Dendritic cell treated with granulocyte-macrophage colony-stimulating factor and Interleukin-4, amounts not matched to agents 40 ng/mL and 50 ng/mL, for 4 days (primary cell): ENCODE results near the gene APC2.

Experiments
- H3K27ac Mint-ChIP-seq: one replicate; pipeline ENCODE4 v1.8.0; 2022; ENCODE audit warnings: mild to moderate bottlenecking, mixed read lengths
- H3K27me3 Mint-ChIP-seq: one replicate; pipeline ENCODE4 v1.8.0; 2022; ENCODE audit warnings: mild to moderate bottlenecking, mixed read lengths
- H3K36me3 Mint-ChIP-seq: one replicate; pipeline ENCODE4 v1.8.0; 2022; ENCODE audit warnings: low read depth, mixed read lengths
- H3K4me1 Mint-ChIP-seq: one replicate; pipeline ENCODE4 v1.8.0; 2022; ENCODE audit warnings: low read depth, mixed read lengths
- H3K4me3 Mint-ChIP-seq: one replicate; pipeline ENCODE4 v1.8.0; 2022; ENCODE audit warnings: mild to moderate bottlenecking, moderate library complexity, mixed read lengths
- H3K9me3 Mint-ChIP-seq: one replicate; pipeline ENCODE4 v1.8.0; 2022; ENCODE audit warnings: mixed read lengths
- intact Hi-C: fragments of 100-400 bp; cut with micrococcal nuclease; formaldehyde crosslinking; loops from one replicate; pipeline ENCODE4 v1.15.0; 2022

The APC2 gene

GRCh38 chr19:1467490-1468273 lies 17.8 kb downstream of the APC2 start:
- intact Hi-C loops, result no loop called here
- H3K4me1 Mint-ChIP-seq, result peaks cover 25% of the 10 kb centered on the region
- H3K27me3 Mint-ChIP-seq, result peaks cover 61% of the 10 kb centered on the region
- H3K9me3 Mint-ChIP-seq, result no peaks in the 10 kb centered on the region
- no peak overlapping the region for H3K4me3 Mint-ChIP-seq
- H3K27ac Mint-ChIP-seq, result no peak overlapping the region
- H3K36me3 Mint-ChIP-seq, result no peaks in the 10 kb centered on the region

- Mint-ChIP-seq H3K27ac (no peak overlapping the region), H3K36me3 (peaks cover 3% of the 10 kb centered on the region), H3K4me3 (no peak overlapping the region), H3K27me3 (peaks cover 67% of the 10 kb centered on the region), H3K9me3 (no peaks in the 10 kb centered on the region), H3K4me1 (peaks cover 31% of the 10 kb centered on the region)
- intact Hi-C loops, result no loop called here
Measured at GRCh38 chr19:1468274-1468820, 18.4 kb downstream of the APC2 start.

DNA sequence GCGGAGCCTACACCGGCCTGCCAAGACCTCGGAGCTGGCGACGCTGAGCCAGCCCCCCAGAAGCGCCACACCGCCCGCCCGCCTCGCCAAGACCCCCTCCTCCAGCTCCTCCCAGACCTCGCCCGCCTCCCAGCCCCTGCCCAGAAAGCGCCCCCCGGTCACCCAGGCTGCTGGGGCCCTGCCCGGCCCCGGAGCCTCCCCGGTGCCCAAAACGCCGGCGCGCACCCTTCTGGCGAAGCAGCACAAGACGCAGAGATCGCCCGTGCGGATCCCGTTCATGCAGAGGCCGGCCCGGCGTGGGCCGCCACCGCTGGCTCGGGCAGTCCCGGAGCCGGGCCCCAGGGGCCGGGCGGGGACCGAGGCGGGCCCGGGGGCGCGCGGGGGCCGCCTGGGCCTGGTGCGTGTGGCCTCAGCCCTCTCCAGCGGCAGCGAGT lies 18.9 kb downstream of the APC2 start:
- peaks cover 35% of the 10 kb centered on the region for H3K4me1 Mint-ChIP-seq
- H3K27ac Mint-ChIP-seq, result no peak overlapping the region
- H3K36me3 Mint-ChIP-seq, result peaks cover 8% of the 10 kb centered on the region
- H3K4me3 Mint-ChIP-seq, result no peak overlapping the region
- H3K9me3 Mint-ChIP-seq, result no peaks in the 10 kb centered on the region
- peaks cover 71% of the 10 kb centered on the region for H3K27me3 Mint-ChIP-seq
- intact Hi-C loops, result no loop called here

- Mint-ChIP-seq H3K36me3 (peaks cover 14% of the 10 kb centered on the region), H3K27ac (peak overlapping the region; percentile 44), H3K9me3 (no peaks in the 10 kb centered on the region), H3K27me3 (peaks cover 75% of the 10 kb centered on the region), H3K4me3 (peak overlapping the region; percentile 75), H3K4me1 (peaks cover 35% of the 10 kb centered on the region)
- intact Hi-C loops, result loop anchor here (5.0 kb wide), 1 partner anchor 43 kb away; the partner anchor contains the start of gene ADAMTSL5
Measured at GRCh38 chr19:1469255-1470054, 19.5 kb downstream of the APC2 start.

- peaks cover 35% of the 10 kb centered on the region for H3K4me1 Mint-ChIP-seq
- peak overlapping the region; percentile 75 for H3K4me3 Mint-ChIP-seq
- intact Hi-C loops, result loop anchor here (5.0 kb wide), 1 partner anchor 42 kb away; the partner anchor contains the start of gene ADAMTSL5
- H3K27me3 Mint-ChIP-seq, result peaks cover 74% of the 10 kb centered on the region
- peaks cover 19% of the 10 kb centered on the region for H3K36me3 Mint-ChIP-seq
- H3K27ac Mint-ChIP-seq, result peak overlapping the region; percentile 44
- no peaks in the 10 kb centered on the region for H3K9me3 Mint-ChIP-seq
Measured at GRCh38 chr19:1470055-1470304, 20.1 kb downstream of the APC2 start.

DNA sequence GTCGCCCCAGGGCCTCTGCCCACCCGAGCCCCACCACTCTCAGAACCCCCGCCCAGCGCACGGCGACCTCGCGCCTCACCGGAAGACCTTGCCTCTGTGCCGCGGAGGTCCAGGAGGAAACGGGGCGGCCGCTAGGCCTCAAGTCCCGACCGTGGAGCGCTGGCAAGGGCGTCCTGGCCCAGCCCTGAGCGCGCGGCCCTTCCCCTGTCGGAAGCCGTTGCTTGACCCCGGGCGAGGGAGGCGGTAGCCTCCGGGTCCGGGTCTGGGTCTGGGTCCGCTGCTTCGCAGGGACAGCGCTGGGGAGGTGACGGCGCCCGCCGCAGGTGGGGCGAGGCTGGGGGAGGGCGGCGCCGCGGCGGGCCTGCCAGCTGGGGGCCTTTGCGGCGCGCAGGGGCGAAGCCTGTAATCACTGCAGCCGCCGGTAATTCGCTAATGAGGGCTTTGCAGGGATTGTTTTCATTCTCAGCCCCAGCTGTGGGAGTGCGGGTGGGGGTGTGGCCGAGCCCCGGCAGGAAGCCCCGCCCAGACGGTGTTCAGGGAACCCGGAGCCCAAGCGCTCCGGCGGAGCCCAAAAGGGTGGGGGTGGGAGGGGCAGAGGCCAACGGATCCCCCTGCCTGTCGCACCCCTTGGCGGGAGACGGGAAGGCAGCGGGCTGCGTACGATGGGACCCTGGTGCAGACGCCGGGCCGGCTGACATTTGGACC lies 20.5 kb downstream of the APC2 start:
- Mint-ChIP-seq H3K36me3 (peaks cover 24% of the 10 kb centered on the region), H3K27ac (peak overlapping the region; percentile 44), H3K9me3 (no peaks in the 10 kb centered on the region), H3K4me1 (peaks cover 35% of the 10 kb centered on the region), H3K4me3 (peak overlapping the region; percentile 75), H3K27me3 (peaks cover 75% of the 10 kb centered on the region)
- intact Hi-C loops, result loop anchor here (5.0 kb wide), 1 partner anchor 42 kb away; the partner anchor contains the start of gene ADAMTSL5

DNA sequence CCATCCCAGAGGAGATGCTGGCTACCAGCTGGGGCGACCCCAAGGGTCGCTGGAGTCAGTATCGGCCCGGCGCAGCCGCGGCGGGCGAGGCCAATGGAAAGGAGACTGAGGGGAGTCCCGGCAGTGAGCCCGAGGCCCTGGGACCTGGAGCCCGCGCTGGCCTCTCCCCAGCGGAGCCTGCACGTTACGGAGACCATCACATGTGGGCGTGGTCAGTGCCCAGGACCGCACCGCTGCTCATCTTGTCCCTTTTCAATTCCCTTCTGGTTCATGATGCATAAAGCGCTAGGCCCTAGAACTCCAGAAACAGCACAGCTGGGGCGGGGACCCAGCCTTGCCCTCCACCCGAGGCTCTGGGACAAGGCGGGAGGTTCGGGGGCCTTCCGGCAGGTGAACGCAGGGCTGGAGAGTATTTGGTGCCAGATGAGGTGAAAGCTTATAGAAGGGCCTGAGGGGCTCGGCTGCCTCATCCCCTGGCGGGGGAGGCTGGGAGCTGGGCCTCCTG lies 21.1 kb downstream of the APC2 start:
- Mint-ChIP-seq H3K27me3 (peaks cover 72% of the 10 kb centered on the region), H3K4me1 (peaks cover 35% of the 10 kb centered on the region), H3K4me3 (peak overlapping the region; percentile 75), H3K9me3 (no peaks in the 10 kb centered on the region), H3K36me3 (peaks cover 30% of the 10 kb centered on the region), H3K27ac (no peak overlapping the region)
- intact Hi-C loops, result loop anchor here (5.0 kb wide), 1 partner anchor 41 kb away; the partner anchor contains the start of gene ADAMTSL5

DNA sequence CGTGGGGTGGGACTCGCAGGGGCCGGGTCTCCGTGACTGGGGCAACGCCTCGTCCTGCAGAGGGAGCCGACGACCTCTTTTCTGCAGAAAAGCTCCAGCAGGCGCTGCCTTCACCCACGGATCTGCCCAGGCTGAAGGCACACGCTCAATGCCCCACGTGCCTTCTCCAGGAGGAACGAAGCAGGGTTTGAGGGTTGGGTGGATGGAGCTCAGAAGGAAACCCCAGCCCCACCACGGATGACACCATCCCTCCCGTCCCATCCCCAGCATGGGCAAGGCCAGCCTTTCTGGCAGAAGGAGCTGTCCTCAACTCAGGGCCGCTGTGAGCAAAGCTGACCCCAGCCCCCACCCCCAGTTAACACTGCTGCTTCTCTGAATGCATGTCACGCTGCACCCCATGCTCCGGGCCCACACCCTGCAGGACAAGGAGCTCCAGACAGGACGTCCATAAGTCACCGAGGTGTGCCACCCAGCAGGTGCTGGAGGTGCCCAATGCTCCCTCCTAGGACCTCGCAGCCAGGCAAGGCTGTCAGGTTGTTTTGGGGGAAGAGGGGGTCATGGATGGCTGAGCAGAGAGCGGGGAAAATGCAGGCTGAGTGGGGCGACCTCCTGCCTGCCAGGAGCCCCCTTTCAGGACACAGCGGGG lies 21.7 kb downstream of the APC2 start:
- H3K27me3 Mint-ChIP-seq, result peaks cover 68% of the 10 kb centered on the region
- H3K27ac Mint-ChIP-seq, result no peak overlapping the region
- H3K4me1 Mint-ChIP-seq, result peaks cover 35% of the 10 kb centered on the region
- H3K9me3 Mint-ChIP-seq, result no peaks in the 10 kb centered on the region
- H3K36me3 Mint-ChIP-seq, result peaks cover 36% of the 10 kb centered on the region
- intact Hi-C loops, result loop anchor here (5.0 kb wide), 1 partner anchor 41 kb away; the partner anchor contains the start of gene ADAMTSL5
- H3K4me3 Mint-ChIP-seq, result peak overlapping the region; percentile 75

GRCh38 chr19:1472231-1473084 lies 22.5 kb downstream of the APC2 start:
- intact Hi-C loops, result loop anchor here (5.0 kb wide), 1 partner anchor 40 kb away; the partner anchor contains the start of gene ADAMTSL5
- H3K9me3 Mint-ChIP-seq, result no peaks in the 10 kb centered on the region
- H3K36me3 Mint-ChIP-seq, result peaks cover 44% of the 10 kb centered on the region
- H3K4me3 Mint-ChIP-seq, result no peak overlapping the region
- H3K27ac Mint-ChIP-seq, result no peak overlapping the region
- H3K4me1 Mint-ChIP-seq, result peaks cover 41% of the 10 kb centered on the region
- peaks cover 63% of the 10 kb centered on the region for H3K27me3 Mint-ChIP-seq

DNA sequence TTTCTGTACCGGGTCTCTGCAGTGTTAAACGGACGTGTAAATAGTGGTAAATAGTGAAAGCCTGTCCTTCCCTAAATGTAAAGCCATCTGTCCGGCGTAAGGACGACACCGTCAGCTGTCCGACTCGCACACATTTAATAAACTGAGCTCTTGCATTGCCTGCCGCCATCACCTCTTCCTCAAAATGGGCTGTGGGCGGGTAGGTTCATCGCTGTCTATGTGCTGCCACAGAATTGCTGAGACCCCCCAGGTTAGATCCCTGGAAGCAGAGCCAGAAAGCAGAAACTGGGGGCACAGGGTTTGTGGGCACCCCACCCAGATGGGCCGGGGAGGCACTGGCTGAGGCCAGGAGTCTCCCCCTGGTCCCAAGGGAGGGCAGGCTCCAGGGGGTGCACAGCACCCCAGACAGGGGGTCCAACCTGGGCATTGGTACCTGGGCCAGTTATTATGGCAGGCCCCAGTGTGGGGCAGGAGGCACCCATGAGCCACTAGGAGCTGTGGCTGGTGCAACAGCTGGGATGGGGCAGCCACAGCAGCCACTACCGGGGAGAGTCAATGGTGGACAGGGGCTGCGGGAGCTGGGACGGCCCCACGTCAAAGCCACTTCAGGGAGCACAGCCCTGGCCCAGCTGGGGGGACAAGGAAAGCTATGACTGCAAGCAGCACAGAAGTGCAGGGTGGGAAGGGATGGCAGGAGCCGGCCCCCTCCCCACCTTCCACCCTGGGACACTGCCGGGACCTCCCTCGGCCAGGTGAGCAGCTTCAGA lies 23.3 kb downstream of the APC2 start:
- Mint-ChIP-seq H3K27me3 (peaks cover 60% of the 10 kb centered on the region), H3K9me3 (no peaks in the 10 kb centered on the region), H3K27ac (no peak overlapping the region), H3K4me3 (no peak overlapping the region), H3K4me1 (peaks cover 42% of the 10 kb centered on the region), H3K36me3 (peaks cover 51% of the 10 kb centered on the region)
- intact Hi-C loops, result loop anchor here (5.0 kb wide), 1 partner anchor 39 kb away; the partner anchor contains the start of gene ADAMTSL5

DNA sequence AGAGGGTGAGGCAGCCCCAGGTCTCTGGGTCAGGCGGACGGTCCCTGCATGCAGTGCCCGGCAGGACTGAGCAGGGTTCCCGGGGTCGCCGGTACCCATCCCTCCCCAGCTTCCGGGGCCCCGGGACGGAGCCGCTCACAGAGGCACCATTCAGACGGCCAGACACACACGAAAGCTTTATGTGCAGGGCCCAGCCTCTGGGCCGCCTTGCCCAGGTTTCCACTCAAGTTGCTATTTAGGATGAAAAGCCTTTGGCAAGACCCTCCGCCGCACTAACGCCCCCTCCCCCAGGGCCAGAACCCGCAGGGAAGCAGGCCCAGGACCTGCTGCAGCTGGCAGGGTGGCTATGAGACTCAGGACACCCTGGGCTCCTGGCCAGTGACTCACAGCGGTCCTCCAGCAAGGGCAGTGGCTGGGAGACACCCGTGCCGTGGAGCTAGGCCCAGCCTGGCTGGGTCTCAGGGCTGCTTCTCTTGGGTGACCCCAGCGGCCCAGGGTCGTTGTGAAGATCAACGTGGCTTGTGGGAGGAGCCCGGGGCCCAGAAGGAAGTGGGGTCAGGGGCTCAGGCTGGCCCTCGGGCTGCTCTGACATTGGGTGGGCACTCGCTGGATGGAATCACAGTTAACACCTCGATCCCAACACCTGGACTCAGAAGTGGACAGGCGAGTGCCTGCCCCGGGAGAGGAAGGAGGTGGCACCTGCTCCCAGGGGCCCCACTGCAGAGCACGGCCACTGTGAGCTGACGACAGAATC lies 24.3 kb downstream of the APC2 start:
- Mint-ChIP-seq H3K27ac (no peak overlapping the region), H3K4me3 (no peak overlapping the region), H3K9me3 (no peaks in the 10 kb centered on the region), H3K4me1 (peaks cover 47% of the 10 kb centered on the region), H3K27me3 (peaks cover 54% of the 10 kb centered on the region), H3K36me3 (peaks cover 57% of the 10 kb centered on the region)
- intact Hi-C loops, result loop anchor here (5.0 kb wide), 1 partner anchor 38 kb away; the partner anchor contains the start of gene ADAMTSL5
